NCI-H128 (cell line): ENCODE measurements around the gene VRK2.
"Not testable (repeated sequence)": the region's sequence is repeated elsewhere in the genome, so short reads cannot be mapped to it uniquely, and the experiment has no call there.

Source experiments
- DNase-seq: peaks from one replicate; lab custom pipeline; 2025; ENCODE audit not compliant: unreplicated experiment; lab: John Stamatoyannopoulos, UW

The VRK2 gene

GRCh38 chr2:58158481-58158880, 111.9 kb downstream of the VRK2 start:
- DNase-seq = no peak

DNA sequence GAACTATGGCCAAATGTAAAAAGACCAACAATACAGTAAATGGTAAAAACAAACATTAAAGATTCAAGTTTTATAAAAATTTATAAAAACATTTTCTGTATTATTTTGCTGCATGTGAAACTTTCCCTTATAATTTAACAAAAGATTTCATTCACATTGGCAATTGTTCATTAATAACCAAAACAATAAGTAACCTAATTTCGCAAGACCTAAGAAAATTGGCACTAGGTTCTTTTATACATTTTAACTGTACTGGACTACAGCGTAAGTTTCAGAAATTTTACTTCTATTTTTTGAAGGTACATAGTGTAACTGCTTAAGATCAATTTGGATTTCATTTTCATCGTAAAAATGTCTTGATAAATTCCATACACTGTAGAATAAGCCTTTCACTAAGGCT, 117.3 kb downstream of the VRK2 start:
- DNase-seq = no peak

DNA sequence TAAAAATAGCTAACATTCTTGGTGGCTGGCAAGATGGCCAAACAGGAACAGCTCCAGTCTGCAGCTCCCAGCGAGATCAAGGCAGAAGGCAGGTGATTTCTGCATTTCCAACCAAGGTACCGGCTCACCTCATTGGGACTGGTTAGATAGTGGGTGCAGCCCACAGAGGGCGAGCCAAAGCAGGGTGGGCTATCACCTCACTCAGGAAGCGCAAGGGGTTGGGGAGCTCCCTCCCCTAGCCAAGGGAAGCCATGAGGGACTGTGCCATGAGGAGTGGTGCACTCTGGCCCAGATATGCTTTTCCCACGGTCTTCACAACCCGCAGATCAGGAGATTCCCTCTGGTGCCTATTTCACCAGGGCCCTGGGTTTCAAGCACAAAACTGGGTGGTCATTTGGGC, 121.5 kb downstream of the VRK2 start:
- not testable (repeated sequence) for DNase-seq

DNA sequence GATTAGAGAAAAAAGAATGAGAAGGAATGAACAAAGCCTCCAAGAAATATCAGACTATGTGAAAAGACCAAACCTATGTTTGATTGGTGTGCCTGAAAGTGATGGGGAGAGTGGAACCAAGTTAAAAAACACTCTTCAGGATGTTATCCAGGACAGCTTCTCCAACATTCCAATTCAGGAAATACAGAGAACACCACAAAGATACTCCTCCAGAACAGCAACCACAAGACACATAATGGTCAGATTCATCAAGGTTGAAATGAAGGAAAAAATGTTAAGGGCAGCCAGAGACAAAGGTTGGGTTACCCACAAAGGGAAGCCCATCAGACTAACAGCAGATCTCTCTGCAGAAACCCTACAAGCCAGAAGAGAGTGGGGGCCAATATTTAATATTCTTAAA, 123.2 kb downstream of the VRK2 start:
- DNase-seq = not testable (repeated sequence)

GRCh38 chr2:58170334-58170933, 123.8 kb downstream of the VRK2 start:
- DNase-seq = not testable (repeated sequence)

DNA sequence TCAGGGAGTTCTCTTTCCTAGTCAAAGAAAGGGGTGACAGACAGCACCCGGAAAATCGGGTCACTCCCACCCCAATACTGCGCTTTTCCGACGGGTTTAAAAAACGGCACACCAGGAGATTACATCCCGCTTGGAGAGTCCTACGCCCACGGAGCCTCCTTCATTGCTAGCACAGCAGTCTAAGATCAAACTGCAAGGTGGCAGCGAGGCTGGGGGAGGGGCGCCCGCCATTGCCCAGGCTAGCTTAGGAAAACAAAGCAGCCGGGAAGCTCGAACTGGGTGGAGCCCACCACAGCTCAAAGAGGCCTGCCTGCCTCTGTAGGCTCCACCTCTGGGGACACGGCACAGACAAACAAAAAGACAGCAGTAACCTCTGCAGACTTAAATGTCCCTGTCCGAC, 125.2 kb downstream of the VRK2 start:
- not testable (repeated sequence) for DNase-seq

DNA sequence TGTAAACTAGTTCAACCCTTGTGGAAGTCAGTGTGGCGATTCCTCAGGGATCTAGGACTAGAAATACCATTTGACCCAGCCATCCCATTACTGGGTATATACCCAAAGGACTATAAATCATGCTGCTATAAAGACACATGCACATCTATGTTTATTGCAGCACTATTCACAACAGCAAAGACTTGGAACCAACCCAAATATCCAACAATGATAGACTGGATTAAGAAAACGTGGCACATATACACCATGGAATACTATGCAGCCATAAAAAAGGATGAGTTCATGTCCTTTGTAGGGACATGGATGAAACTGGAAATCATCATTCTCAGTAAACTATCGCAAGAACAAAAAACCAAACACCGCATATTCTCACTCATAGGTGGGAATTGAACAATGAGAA, 130.6 kb downstream of the VRK2 start:
- not testable (repeated sequence) for DNase-seq

- not testable (repeated sequence) for DNase-seq
Measured at GRCh38 chr2:58180175-58180574, 133.6 kb downstream of the VRK2 start.

DNA sequence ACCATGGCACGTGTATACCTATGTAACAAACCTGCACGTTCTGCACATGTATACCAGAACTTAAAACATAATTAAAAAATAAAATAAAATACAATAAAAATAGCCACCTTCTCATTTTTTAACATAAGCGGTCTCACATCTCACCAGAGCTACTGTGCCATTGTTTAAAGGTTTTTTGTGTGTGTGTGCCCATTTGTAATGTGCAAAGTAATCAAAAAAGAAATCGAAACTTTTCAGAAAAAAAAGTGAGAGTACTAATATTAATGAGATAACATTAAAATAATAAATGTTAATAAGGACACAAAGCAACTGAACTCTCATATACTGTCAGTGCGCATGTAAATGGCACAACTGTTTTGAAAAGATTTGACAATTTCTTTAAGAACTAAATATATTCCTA, 134.0 kb downstream of the VRK2 start:
- no peak for DNase-seq

DNA sequence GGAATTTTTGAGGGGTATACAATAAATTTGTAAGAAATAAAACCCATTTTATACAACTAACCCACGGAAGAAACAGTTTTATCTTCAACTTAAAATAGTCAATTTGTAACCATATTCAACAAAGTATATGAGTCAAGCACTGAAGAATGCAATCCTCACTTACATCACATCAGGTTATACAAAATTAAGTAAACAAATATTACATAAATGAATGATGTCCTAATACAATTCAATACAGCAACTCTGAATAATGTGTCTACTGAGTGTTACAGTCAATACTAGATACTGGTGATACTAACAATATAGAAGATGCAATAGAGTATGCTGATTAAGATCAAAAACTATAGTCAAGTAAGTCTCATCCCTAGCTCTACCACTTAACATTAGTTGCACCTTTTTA, 135.9 kb downstream of the VRK2 start:
- no peak for DNase-seq

GRCh38 chr2:58186501-58186900, 139.9 kb downstream of the VRK2 start:
- DNase-seq = no peak

DNA sequence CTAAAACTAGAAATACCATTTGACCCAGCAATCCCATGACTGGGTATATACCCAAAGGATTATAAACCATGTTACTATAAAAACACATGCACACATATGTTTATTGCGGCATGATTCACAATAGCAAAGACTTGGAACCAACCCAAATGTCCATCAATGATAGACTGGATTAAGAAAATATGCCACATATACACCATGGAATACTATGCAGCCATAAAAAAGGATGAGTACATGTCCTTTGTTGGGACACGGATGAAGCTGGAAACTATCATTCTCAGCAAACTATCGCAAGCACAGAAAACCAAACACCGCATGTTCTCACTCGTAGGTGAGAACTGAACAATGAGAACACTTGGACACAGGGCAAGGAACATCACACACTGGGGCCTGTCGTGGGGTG, 140.4 kb downstream of the VRK2 start:
- DNase-seq = not testable (repeated sequence)

DNA sequence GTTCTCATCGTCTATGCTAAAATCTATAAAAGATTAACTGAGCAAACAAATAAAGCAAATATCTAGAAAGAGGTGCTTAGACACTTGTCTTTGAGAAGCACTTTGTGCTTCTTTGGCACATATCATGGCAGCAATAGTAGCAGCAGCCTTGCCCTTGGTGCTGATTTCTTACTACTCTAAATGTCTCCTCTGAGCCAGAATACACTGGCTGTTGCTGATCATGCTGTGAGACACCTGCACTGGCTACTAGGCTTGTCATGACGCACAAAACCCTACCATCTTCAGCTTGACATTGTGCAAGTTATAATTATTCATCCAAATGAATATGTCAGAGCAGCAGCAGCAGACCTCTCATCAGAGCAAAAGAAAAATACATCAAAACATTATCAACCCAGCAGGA, 147.9 kb downstream of the VRK2 start:
- no peak for DNase-seq

- DNase-seq = no peak
Measured at GRCh38 chr2:58195662-58196061, 149.1 kb downstream of the VRK2 start.

DNA sequence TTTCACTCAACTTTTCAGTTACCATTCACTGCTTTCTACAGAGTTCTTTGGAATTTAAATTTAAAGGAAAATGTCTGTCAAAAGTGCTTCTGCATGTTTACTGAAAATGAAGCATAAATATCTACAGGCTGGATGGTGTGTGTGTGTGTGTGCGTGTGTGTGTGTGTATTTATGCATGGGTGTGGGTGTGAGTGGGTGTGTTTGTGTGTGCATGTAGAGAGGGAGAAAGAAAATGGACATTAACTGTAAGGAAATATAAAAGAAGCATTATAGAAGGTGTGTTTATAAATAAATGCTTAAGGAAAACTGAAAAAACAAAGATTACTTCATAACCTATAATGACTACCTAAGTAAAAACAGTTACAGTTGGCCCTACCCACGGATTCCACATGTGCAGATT, 151.3 kb downstream of the VRK2 start:
- no peak for DNase-seq

GRCh38 chr2:58202404-58202803, 155.8 kb downstream of the VRK2 start:
- no peak for DNase-seq

GRCh38 chr2:58203018-58203417, 156.4 kb downstream of the VRK2 start:
- no peak for DNase-seq

- no peak for DNase-seq
Measured at GRCh38 chr2:58204195-58204959, 157.8 kb downstream of the VRK2 start.

- DNase-seq = no peak
Measured at GRCh38 chr2:58206785-58207184, 160.2 kb downstream of the VRK2 start.

GRCh38 chr2:58207189-58207588, 160.6 kb downstream of the VRK2 start:
- no peak for DNase-seq
